ENCODE measurements around the gene TNFRSF21. TPM values are rescaled to one million over a fixed set of nuclear protein-coding genes. Genes with fewer than 3 reads are reported as not detected.

TNFRSF21 gene
- total RNA-seq, 2 donors from 2014 or later = 24.6 to 26.0 TPM

DNA sequence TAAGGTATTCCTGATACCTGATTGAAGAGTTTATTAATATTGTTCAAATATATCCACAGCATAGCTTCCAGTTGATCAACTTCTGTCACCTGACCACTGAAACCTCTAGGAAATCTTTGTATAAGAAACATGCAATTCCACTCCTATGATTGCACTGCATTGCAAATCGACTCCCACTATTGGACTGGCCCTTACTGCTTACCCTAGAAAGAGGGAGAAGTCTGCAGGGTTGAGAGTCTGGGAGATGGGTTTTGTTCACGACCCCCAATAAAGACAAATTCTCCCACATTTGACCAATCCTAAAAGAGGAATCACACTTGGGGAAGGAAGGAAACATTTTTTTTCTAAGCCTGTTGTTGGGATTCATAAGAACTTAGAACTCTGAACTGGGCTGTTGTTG, 43.7 kb downstream of the TNFRSF21 start:
- intact Hi-C loops (cut with DNase I) = no loop called here
- H3K27me3 ChIP-seq = no peaks in the 10 kb centered on the region
- ATAC-seq = no peak
- WGBS, 2 donors = 63 to 79% methylated on average over 2 of the region's 2 CpGs
- H3K4me3 ChIP-seq = no peak overlapping the region
- no peaks in the 10 kb centered on the region for H3K9me3 ChIP-seq
- TF ChIP-seq, protein P1, sequence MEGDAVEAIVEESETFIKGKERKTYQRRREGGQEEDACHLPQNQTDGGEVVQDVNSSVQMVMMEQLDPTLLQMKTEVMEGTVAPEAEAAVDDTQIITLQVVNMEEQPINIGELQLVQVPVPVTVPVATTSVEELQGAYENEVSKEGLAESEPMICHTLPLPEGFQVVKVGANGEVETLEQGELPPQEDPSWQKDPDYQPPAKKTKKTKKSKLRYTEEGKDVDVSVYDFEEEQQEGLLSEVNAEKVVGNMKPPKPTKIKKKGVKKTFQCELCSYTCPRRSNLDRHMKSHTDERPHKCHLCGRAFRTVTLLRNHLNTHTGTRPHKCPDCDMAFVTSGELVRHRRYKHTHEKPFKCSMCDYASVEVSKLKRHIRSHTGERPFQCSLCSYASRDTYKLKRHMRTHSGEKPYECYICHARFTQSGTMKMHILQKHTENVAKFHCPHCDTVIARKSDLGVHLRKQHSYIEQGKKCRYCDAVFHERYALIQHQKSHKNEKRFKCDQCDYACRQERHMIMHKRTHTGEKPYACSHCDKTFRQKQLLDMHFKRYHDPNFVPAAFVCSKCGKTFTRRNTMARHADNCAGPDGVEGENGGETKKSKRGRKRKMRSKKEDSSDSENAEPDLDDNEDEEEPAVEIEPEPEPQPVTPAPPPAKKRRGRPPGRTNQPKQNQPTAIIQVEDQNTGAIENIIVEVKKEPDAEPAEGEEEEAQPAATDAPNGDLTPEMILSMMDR (IDR thresholded peaks at IDR 0.05) = no peak
- no peak for TF ChIP-seq POLR2A (IDR thresholded peaks at IDR 0.05)
- no peaks in the 10 kb centered on the region for H3K36me3 ChIP-seq (replicated peaks in 1 of 2; ENCODE audit: insufficient read depth in 1 of 2, low read depth in 2 of 2)
- no peak for DNase-seq
- H3K27ac ChIP-seq = no peak overlapping the region
- H3K4me1 ChIP-seq = no peaks in the 10 kb centered on the region

DNA sequence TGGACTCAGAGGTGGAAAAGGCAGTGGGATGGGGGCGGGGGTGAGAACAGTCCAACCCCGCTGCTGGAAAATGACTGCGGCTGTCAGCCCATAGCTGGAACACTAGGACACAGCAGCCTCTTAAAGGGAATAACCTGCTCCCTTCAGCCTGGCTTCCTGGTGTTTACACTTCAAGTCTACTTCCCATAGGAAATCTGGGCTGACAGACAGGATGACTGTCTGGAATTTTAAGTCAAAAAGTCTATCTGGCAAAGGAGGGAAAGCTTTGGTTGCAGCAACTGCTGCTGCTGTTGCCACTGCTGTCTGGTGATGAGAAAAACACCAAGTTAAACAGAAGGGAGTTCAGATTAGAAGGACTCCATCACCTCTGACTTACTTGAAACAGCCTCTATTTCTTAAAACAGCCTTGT, 44.9 kb downstream of the TNFRSF21 start:
- no peak for DNase-seq
- Histone ChIP-seq H3K9me3 (no peaks in the 10 kb centered on the region), H3K36me3 (replicated peaks in 1 of 2; ENCODE audit: insufficient read depth in 1 of 2, low read depth in 2 of 2) (no peaks in the 10 kb centered on the region), H3K4me3 (no peak overlapping the region), H3K27me3 (no peaks in the 10 kb centered on the region), H3K27ac (no peak overlapping the region), H3K4me1 (no peaks in the 10 kb centered on the region)
- no peak for ATAC-seq
- intact Hi-C loops (cut with DNase I) = no loop called here
- TF ChIP-seq, protein P1 (IDR thresholded peaks at IDR 0.05) = no peak
- TF ChIP-seq POLR2A (IDR thresholded peaks at IDR 0.05) = no peak
- 53 to 69% methylated on average over 3 of the region's 3 CpGs for WGBS, 2 donors

DNA sequence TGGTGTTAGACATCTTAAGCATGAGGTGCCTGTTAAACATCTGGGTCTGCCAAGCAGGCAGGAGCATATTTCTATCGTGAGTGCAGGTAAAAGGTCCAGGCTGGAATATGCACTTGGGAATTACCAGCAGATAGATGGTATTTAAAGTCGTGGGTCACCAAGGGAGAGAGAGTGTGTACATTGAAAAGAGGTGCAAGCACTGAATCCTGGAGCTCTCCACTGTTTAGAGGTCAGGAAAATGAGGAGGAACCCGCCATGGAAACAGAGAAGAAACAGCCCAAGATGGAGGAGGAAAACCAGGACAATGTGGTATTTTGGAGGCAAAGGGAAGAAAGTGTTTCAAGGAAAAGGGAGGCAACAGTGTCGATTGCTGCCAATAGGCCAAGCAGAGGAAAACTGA, 46.4 kb downstream of the TNFRSF21 start:
- H3K27ac ChIP-seq = no peak overlapping the region
- H3K27me3 ChIP-seq = no peaks in the 10 kb centered on the region
- intact Hi-C loops (cut with DNase I) = no loop called here
- no peaks in the 10 kb centered on the region for H3K36me3 ChIP-seq (replicated peaks in 1 of 2; ENCODE audit: insufficient read depth in 1 of 2, low read depth in 2 of 2)
- 78 to 86% methylated on average over 4 of the region's 4 CpGs for WGBS, 2 donors
- TF ChIP-seq POLR2A (IDR thresholded peaks at IDR 0.05) = no peak
- TF ChIP-seq, protein P1 (IDR thresholded peaks at IDR 0.05) = no peak
- no peak overlapping the region for H3K4me3 ChIP-seq
- no peaks in the 10 kb centered on the region for H3K9me3 ChIP-seq
- no peaks in the 10 kb centered on the region for H3K4me1 ChIP-seq
- ATAC-seq (no peak), DNase-seq (no peak)

DNA sequence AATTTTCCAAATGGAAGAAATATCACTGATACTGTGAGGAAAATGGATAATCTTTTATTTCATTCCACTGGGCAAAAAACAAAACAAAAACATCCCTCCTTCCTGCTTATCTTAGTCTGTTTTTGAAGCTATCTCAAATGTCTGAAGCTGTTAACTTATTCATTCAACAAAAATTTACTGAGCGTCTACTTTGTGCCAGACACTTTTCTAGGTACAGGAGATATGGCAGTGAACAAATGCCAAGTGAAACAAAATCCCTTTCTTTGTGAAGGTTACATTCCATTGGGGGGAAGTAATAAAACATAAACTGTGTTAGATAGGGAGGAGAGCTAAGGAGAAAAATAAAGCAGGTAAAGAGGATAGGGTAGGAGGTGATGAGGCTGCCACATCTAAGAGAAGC, 47.5 kb downstream of the TNFRSF21 start:
- ATAC-seq = no peak
- intact Hi-C loops (cut with DNase I) = no loop called here
- no peak for DNase-seq
- Histone ChIP-seq H3K27me3 (no peaks in the 10 kb centered on the region), H3K4me1 (no peaks in the 10 kb centered on the region), H3K9me3 (no peaks in the 10 kb centered on the region), H3K27ac (no peak overlapping the region), H3K36me3 (replicated peaks in 1 of 2; ENCODE audit: insufficient read depth in 1 of 2, low read depth in 2 of 2) (no peaks in the 10 kb centered on the region), H3K4me3 (no peak overlapping the region)
- no peak for TF ChIP-seq POLR2A (IDR thresholded peaks at IDR 0.05)
- TF ChIP-seq, protein P1 (IDR thresholded peaks at IDR 0.05) = no peak
- 26 to 28% methylated on average over 1 of the region's 1 CpG for whole genome bisulfite sequencing, 2 donors

DNA sequence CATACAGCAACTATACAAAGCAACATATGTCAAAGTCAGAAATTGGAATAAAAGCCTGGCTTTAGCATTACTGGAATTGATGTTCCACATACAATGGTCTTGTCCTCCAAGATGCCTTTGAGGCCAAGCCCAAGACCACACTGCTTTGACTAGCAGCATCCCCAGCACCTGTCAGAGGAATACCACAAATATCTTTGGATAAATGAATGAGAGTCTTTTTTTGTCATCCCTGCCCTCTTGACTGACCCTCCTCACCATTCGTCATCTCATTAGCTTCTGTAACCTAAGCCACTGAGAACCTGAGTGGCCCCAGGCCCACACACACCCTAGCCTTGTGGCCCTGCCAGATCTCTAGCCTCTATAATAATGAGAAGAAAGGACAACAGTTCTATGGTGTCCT, 48.5 kb downstream of the TNFRSF21 start:
- ATAC-seq = no peak
- intact Hi-C loops (cut with DNase I) = no loop called here
- WGBS, 2 donors = 73 to 90% methylated on average over 1 of the region's 1 CpG

More for the DNA sequence above, 48.5 kb downstream of the TNFRSF21 start:
- Histone ChIP-seq H3K36me3 (replicated peaks in 1 of 2; ENCODE audit: insufficient read depth in 1 of 2, low read depth in 2 of 2) (no peaks in the 10 kb centered on the region), H3K9me3 (no peaks in the 10 kb centered on the region), H3K4me3 (no peak overlapping the region), H3K4me1 (no peaks in the 10 kb centered on the region), H3K27me3 (no peaks in the 10 kb centered on the region), H3K27ac (no peak overlapping the region)
- TF ChIP-seq, protein P1 (IDR thresholded peaks at IDR 0.05) = no peak
- no peak for TF ChIP-seq POLR2A (IDR thresholded peaks at IDR 0.05)
- DNase-seq = no peak

All from body of pancreas (tissue), 4 donors.